GM19328 (cell line): ENCODE measurements around the gene ARMH1.
"Not testable (repeated sequence)": the region's sequence is repeated elsewhere in the genome, so short reads cannot be mapped to it uniquely, and the experiment has no call there.

Source experiments
- ATAC-seq: cut with Tn5 transposase; IDR thresholded peaks from one replicate; pipeline ENCODE4 v1.9.1; 2021; ENCODE audit warnings: mild to moderate bottlenecking, moderate library complexity; ENCODE audit not compliant: unreplicated experiment

ARMH1 gene

DNA sequence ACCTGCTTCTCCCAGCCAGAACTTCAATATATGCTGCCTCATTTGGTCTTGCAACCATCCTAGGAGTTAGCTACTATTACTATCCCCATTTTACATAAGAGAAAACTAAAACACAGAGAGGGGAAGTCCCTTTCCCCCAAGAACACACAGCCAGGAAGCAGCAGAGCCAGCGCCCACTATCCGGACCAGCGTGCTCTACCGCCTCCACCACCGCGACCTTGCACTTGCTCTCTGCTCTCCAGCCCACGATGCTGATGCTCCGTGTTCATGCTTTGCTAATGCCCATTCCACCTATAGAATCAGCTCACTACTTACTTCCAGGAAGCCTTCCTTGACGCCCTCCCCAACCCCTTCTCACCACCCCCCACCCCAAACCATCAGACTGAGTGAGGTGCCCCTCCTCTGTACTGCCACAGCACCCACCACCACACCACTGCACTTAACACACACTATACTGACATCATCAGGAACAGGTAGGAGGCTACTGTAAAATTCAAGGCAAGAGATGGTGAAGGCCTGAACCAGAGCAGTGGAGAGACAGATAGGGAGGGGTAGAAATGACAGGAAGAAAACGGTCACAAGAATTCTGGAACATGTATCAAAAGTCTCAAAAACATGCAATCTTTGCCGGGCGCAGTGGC is 9.7 kb upstream of the ARMH1 start:
- no peak for ATAC-seq

GRCh38 chr1:44666719-44667118 is 7.8 kb upstream of the ARMH1 start:
- ATAC-seq: not testable (repeated sequence)

- ATAC-seq: no peak
Observed at GRCh38 chr1:44670751-44671640, 3.5 kb upstream of the ARMH1 start.

- no peak for ATAC-seq
Observed at GRCh38 chr1:44672254-44672955, 2.1 kb upstream of the ARMH1 start.

DNA sequence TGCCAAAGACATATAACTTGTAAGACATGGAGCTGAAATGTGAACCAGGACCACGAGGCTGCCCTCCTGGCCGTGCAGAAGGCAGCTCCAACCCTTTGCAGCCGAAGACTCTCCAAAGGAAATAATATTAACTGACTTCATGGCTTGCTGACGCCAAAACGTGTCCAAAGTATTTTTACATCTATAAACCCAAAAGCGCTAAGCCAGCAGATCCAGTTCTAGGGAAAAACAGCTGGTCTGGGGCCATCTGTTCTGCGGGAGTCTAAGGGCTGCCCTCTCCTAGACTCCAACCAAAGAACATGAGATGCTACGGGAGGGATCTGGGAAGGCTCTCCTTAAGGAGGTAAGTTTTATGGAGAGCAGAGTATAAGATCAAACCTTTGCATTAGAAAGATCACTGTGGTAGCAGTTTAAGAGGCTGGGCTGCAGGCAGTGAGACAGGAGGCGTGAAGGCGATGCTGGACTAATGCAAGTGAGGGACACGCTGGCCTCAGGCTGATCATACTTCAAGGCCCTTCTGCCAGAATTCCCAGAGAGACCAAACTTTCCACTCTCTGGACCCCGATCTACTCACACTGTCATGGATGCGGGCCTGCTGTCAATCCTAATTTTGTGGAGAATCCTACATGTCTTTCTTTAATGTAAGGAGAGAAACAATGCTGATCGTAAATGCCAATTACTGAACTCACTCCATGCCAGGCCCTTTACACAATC is 1.4 kb upstream of the ARMH1 start:
- no peak for ATAC-seq

GRCh38 chr1:44673675-44674112 is 820 bp upstream of the ARMH1 start:
- peak; percentile 8 for ATAC-seq

DNA sequence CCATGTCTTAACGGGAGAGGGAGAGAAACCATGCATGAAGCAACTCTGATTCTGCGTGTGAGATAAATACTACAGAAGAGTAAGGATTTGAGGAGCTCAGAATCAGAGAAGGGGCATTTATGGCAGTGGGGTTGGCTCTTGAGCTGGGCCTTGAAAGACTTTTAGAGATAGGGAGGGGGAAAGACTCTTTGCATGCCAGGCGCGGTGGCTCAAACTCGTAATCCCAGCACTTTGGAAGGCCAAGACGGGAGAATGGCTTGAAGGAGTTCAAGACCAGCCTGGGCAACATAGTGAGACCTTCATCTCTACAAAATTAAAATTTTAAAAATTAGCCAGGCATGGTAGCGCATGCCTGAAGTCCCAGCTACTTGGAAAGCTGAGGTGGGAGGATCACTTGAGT is 672 bp downstream of the ARMH1 start:
- no peak for ATAC-seq

DNA sequence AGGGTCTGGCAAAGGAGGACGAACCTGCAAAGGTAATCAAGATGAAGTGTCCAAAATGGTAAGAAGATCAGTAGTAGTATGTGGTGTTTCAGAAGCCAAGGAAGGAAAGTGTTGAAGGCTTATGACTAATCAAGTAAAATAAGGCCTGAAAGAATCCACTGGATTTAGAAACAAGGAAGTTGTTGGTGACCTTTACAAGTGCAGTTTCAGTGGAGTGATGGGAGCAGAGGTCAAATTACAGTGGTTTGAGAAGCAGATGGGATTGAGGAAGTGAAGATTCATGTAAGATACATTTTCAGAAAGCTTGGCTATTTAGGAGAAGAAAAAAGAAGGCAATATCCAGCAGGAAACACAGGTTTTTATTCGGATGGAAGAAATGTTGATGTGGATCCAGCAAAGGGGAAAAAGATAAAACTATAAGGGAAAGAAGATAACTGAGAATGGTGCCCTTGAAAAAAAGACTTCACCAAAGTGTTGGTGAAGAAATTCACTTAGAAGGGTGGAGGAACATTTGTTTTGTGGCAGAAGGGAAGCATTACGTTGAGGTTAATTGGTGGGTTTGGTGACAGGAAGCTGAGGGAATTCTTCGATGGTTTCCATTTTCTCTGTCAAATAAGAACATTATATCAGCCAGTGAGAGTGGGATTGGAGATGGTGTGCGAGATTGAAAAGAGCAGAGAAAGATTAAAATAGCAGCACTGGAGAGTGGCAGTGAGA is 2.1 kb downstream of the ARMH1 start:
- ATAC-seq: no peak

- no peak for ATAC-seq
Observed at GRCh38 chr1:44677201-44677766, 2.8 kb downstream of the ARMH1 start.

DNA sequence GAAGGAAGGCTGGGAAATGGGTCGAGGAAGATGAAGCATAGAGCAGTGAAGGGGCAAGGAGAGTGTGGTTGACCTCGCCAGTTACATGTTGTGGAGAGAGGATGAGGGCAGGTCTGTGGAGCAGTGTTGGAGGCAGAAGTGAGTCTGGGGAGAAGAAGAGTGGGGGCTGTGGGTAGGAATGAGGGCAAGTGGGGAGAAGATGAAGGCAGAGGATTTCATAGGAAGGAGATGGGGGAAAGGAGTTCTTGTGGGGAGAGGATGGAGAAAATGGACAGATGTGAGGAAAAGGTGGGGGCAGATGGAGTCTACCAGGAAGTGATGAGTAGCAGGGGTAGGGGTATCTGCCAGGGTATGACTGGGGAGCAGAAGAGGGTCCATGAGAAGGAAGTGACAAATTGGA is 3.6 kb downstream of the ARMH1 start:
- ATAC-seq: no peak

- no peak for ATAC-seq
Observed at GRCh38 chr1:44678626-44679025, 4.1 kb downstream of the ARMH1 start.

DNA sequence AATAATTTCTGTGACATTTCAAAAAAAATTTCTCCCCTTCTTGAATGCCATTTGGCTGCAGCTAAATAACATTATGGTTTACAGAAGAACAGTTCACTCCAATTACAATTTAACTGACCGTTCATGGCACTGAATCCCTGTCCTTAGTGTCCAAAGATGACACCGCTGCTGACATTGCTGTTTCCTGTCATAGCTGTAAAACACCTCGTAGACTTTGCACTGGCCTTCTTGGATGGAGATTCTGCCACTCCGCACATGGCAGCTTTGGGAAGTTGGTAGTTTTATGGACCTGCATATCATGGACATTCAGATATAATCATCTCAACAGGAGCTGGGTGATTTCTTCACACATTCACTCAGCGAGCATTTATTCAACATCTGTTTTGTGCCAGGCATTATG is 5.0 kb downstream of the ARMH1 start:
- no peak for ATAC-seq

- ATAC-seq: no peak
Observed at GRCh38 chr1:44681905-44682882, 7.7 kb downstream of the ARMH1 start.

- no peak for ATAC-seq
Observed at GRCh38 chr1:44682883-44683265, 8.4 kb downstream of the ARMH1 start.

GRCh38 chr1:44684525-44684924 is 10.0 kb downstream of the ARMH1 start:
- no peak for ATAC-seq

DNA sequence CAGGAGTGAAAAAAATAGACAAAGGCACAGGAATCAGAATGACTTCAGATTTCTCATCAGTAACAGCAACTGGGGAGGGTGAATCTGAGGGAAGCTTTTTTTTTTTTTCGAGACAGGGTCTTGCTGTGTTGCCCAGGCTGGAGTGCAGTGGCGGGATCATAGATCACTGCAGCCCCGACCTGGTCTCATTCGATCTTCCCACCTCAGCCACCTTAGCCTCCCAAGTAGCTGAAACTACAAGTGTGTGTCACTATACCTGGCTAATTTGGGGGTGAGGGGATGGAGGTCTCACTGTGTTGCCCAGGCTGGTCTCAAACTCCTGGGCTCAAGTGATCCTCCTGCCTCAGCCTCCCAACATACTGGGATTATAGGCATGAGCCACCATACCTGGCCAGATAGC is 10.7 kb downstream of the ARMH1 start:
- no peak for ATAC-seq

- no peak for ATAC-seq
Observed at GRCh38 chr1:44685881-44686280, 11.4 kb downstream of the ARMH1 start.

- ATAC-seq: no peak
Observed at GRCh38 chr1:44688760-44689446, 14.4 kb downstream of the ARMH1 start.

DNA sequence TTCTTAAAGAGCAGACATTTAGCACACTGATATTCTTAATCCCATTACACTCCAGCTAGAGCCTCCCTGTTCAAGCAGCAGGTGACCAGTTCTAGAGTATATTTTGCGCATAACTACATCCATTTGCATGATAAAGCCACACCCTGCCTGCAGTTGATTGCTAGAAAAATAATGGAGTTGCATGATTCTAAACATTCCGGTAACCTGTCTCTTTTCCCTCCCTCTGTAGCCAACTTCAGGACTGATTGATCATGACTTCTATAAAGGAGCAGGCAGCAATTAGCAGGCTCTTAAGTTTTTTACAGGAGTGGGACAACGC is 14.9 kb downstream of the ARMH1 start:
- no peak for ATAC-seq
